GM12892 (cell line): ENCODE results near the gene S1PR1.

ENCODE experiments used
- POLR2A ChIP-seq: IDR thresholded peaks from 2 replicates; pipeline ENCODE4 v1.6.1; 2011; ENCODE audit warnings: low read depth, low read length, control low read depth
- POLR2AphosphoS5 ChIP-seq: IDR thresholded peaks from 2 replicates; pipeline ENCODE4 v1.6.1; 2011; ENCODE audit warnings: low read depth, low read length, control low read depth

DNA sequence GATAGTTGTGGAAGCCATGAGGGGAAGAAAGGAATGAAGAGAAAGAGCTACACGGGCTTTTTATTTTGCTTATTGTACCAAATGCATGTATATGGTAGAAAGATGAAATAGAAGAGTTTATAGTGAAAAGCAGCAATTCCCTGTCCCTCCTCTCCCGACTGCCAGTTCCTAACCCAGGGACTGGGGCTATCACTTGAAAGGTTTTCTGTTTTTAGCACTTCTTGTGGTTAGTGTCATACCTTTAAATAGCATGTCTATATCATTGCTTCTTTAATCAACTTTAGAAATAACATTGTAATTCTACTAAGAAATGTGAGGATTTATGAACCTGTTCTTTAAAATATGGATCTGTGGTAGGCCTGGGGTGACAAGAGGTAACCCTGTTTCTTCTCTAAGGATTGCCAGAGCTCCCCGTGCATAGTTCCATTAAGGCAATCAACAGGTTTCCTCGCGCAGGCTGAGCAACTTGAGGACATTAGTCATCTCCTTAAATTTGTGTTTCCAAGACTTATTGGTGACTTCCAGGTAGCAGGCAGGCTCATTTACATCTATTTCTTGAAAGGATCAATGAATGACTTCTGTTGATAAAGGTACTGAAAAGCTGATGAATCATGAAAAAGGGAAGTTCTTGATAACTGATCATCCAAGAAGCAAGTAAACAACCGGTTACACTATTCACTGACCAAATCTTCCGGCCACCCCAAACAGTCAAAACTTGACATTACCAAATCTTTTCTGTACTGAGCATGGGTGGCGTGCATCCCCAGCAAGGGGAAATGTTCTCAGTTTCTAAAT, 37.8 kb upstream of the S1PR1 start:
- TF ChIP-seq POLR2AphosphoS5 (no peak), POLR2A (no peak)
